NCI-H2171 (cell line): ENCODE results near the gene IL34.

Source experiments
- DNase-seq: peaks from one replicate; lab custom pipeline; 2025; lab: John Stamatoyannopoulos, UW

The IL34 gene

GRCh38 chr16:70702624-70703023 is 56.3 kb downstream of the IL34 start:
- no peak for DNase-seq

- DNase-seq: peak; percentile 76
Observed at GRCh38 chr16:70703041-70703834, 56.9 kb downstream of the IL34 start.

- DNase-seq: no peak
Observed at GRCh38 chr16:70703835-70704381, 57.5 kb downstream of the IL34 start.

GRCh38 chr16:70704586-70704985 is 58.2 kb downstream of the IL34 start:
- no peak for DNase-seq

- no peak for DNase-seq
Observed at GRCh38 chr16:70705056-70705455, 58.7 kb downstream of the IL34 start.

GRCh38 chr16:70706948-70707465 is 60.6 kb downstream of the IL34 start:
- no peak for DNase-seq

GRCh38 chr16:70708366-70709246 is 62.2 kb downstream of the IL34 start:
- no peak for DNase-seq

- no peak for DNase-seq
Observed at GRCh38 chr16:70709457-70709856, 63.1 kb downstream of the IL34 start.

GRCh38 chr16:70709942-70710341 is 63.6 kb downstream of the IL34 start:
- no peak for DNase-seq
